GM23338 (cell line): ENCODE data around the gene ALX3. TPM values are rescaled to one million over a fixed set of nuclear protein-coding genes. Genes with fewer than 3 reads are reported as not detected.

Source experiments
- ATAC-seq: fragments of 200-7000 bp; cut with Tn5 transposase; 3 replicates; pipeline ENCODE4 v1.9.1; 2020
- DNase-seq: peaks from one replicate; pipeline ENCODE4 v3.0.0-alpha.2; 2015; ENCODE audit warnings: low spot score
- H2AFZ ChIP-seq: fragments of 200-600 bp; sonication (generic); 2 replicates; pipeline ENCODE4 v1.8.0; 2016; ENCODE audit warnings: antibody characterized with exemption, mild to moderate bottlenecking, moderate library complexity
- H3F3A ChIP-seq: fragments of 200-600 bp; sonication (generic); replicated peaks from 2 replicates; pipeline ENCODE4 v1.8.0; 2017; ENCODE audit warnings: antibody characterized with exemption, mixed run types, low read depth
- H3K27ac ChIP-seq: fragments of 200-600 bp; sonication (generic); 2 replicates; pipeline ENCODE4 v1.6.1; 2016; ENCODE audit warnings: low read depth
- H3K27me3 ChIP-seq: fragments of 200-600 bp; sonication (generic); 2 replicates; pipeline ENCODE4 v1.8.0; 2016; ENCODE audit warnings: mild to moderate bottlenecking, mixed run types, moderate library complexity; ENCODE audit not compliant: insufficient read depth
- H3K36me3 ChIP-seq: fragments of 200-600 bp; sonication (generic); 2 replicates; pipeline ENCODE4 v1.8.0; 2016; ENCODE audit warnings: mild to moderate bottlenecking; ENCODE audit not compliant: insufficient read depth
- H3K4me1 ChIP-seq: fragments of 200-600 bp; sonication (generic); 2 replicates; pipeline ENCODE4 v1.8.0; 2016; ENCODE audit warnings: mild to moderate bottlenecking, moderate library complexity; ENCODE audit not compliant: insufficient read depth
- H3K4me2 ChIP-seq: fragments of 200-600 bp; sonication (generic); 2 replicates; pipeline ENCODE4 v1.7.1; 2017; ENCODE audit warnings: mixed run types
- H3K4me3 ChIP-seq: fragments of 200-600 bp; sonication (generic); 2 replicates; pipeline ENCODE4 v1.6.1; 2016; ENCODE audit warnings: mixed run types
- H3K79me2 ChIP-seq: fragments of 200-600 bp; sonication (generic); replicated peaks from 2 replicates; pipeline ENCODE4 v1.8.0; 2017; ENCODE audit warnings: mild to moderate bottlenecking; ENCODE audit not compliant: insufficient read depth
- H3K9me2 ChIP-seq: fragments of 200-600 bp; sonication (generic); 2 replicates; pipeline ENCODE4 v1.8.0; 2017; ENCODE audit not compliant: insufficient read depth
- H4K20me1 ChIP-seq: fragments of 200-600 bp; sonication (generic); replicated peaks from 2 replicates; pipeline ENCODE4 v1.8.0; 2017; ENCODE audit warnings: mild to moderate bottlenecking; ENCODE audit not compliant: insufficient read depth
- H3K27ac Mint-ChIP-seq: 2 replicates; pipeline ENCODE4 v1.8.0; 2020; ENCODE audit warnings: inconsistent platforms, mild to moderate bottlenecking, moderate library complexity, mixed read lengths
- H3K27me3 Mint-ChIP-seq: 3 replicates; pipeline ENCODE4 v1.8.0; 2022; ENCODE audit warnings: low read depth, mild to moderate bottlenecking, moderate library complexity, mixed read lengths, inconsistent platforms; ENCODE audit not compliant: insufficient read depth, poor library complexity
- H3K36me3 Mint-ChIP-seq: 3 replicates; pipeline ENCODE4 v1.8.0; 2021; ENCODE audit warnings: low read depth, mild to moderate bottlenecking, inconsistent platforms, moderate library complexity, mixed read lengths
- H3K4me1 Mint-ChIP-seq: 3 replicates; pipeline ENCODE4 v1.8.0; 2020; ENCODE audit warnings: mild to moderate bottlenecking, inconsistent platforms, mixed read lengths
- H3K4me3 Mint-ChIP-seq: 3 replicates; pipeline ENCODE4 v1.8.0; 2021; ENCODE audit warnings: moderate library complexity, mild to moderate bottlenecking, inconsistent platforms, mixed read lengths
- H3K9me3 Mint-ChIP-seq: 3 replicates; pipeline ENCODE4 v1.8.0; 2020; ENCODE audit warnings: moderate library complexity, mild to moderate bottlenecking, inconsistent platforms, mixed read lengths
- CREB1 ChIP-seq: fragments of 250-450 bp; sonication (Bioruptor Pico); IDR thresholded peaks from 2 replicates; pipeline ENCODE4 v1.5.0; 2020; ENCODE audit warnings: low read depth, mild to moderate bottlenecking, moderate library complexity
- ETS1 ChIP-seq: IDR thresholded peaks from 2 replicates; pipeline ENCODE4 v1.6.1; 2016; ENCODE audit warnings: antibody characterized with exemption
- EZH2 ChIP-seq: fragments of 200-600 bp; sonication (generic); IDR thresholded peaks from one replicate; pipeline ENCODE4 v1.8.0; 2017; ENCODE audit warnings: antibody characterized with exemption, mild to moderate bottlenecking, low read depth; ENCODE audit not compliant: unreplicated experiment
- EZH2phosphoT487 ChIP-seq: fragments of 200-600 bp; sonication (generic); IDR thresholded peaks from one replicate; pipeline ENCODE4 v1.8.1; 2018; ENCODE audit warnings: antibody characterized with exemption; ENCODE audit not compliant: unreplicated experiment
- JUNB ChIP-seq: IDR thresholded peaks from one replicate; pipeline ENCODE4 v1.6.1; 2016; ENCODE audit warnings: antibody characterized with exemption; ENCODE audit not compliant: unreplicated experiment
- NANOG ChIP-seq: IDR thresholded peaks from 2 replicates; pipeline ENCODE4 v1.6.1; 2016; ENCODE audit warnings: antibody characterized with exemption, borderline replicate concordance
- POLR2AphosphoS5 ChIP-seq: IDR thresholded peaks from 2 replicates; pipeline ENCODE4 v1.6.1; 2016; ENCODE audit warnings: antibody characterized with exemption, low read depth
- REST ChIP-seq: IDR thresholded peaks from one replicate; pipeline ENCODE4 v1.6.1; 2018; ENCODE audit warnings: antibody characterized with exemption; ENCODE audit not compliant: unreplicated experiment
- STAT1 ChIP-seq: IDR thresholded peaks from one replicate; pipeline ENCODE4 v1.6.1; 2016; ENCODE audit warnings: antibody characterized with exemption; ENCODE audit not compliant: unreplicated experiment
- ZNF114 ChIP-seq: fragments of 250-450 bp; sonication (Bioruptor Pico); IDR thresholded peaks from 2 replicates; pipeline ENCODE4 v1.5.0; 2020; ENCODE audit warnings: mild to moderate bottlenecking, moderate library complexity
- ZNF331 ChIP-seq: fragments of 250-450 bp; sonication (Bioruptor Pico); IDR thresholded peaks from 2 replicates; pipeline ENCODE4 v1.5.0; 2020; ENCODE audit warnings: low read depth, mild to moderate bottlenecking, moderate library complexity
- ZNF462 ChIP-seq: fragments of 250-450 bp; sonication (Bioruptor Pico); IDR thresholded peaks from 2 replicates; pipeline ENCODE4 v1.5.0; 2020; ENCODE audit warnings: mild to moderate bottlenecking, moderate library complexity
- polyA plus RNA-seq: library from polyadenylated mRNA; unstranded; fragments of >200 nt; fragmentation: Nextera tagmentation; extraction: Ambion mirVana; gene quantifications from 2 replicates; pipeline ENCODE4 v1.2.1, GENCODE V29; 2016
- total RNA-seq: library from RNA; depleted of rRNA; stranded (reverse); fragments of >200 nt; shearing (Covaris generic); gene quantifications from 2 replicates; pipeline ENCODE4 v1.2.3, GENCODE V29; 2014
- TF ChIP-seq, protein P1 (sequence below), 2 experiments: fragments of 200-600 bp in 1 of 2; sonication (generic) in 1 of 2; conservative IDR thresholded peaks; 2 replicates each; pipeline versions ENCODE4 v1.5.1 to v1.6.1; 2016 to 2017; ENCODE audit warnings: antibody characterized with exemption in 2 of 2, low read depth in 2 of 2, mild to moderate bottlenecking in 2 of 2, moderate library complexity in 1 of 2

The ALX3 gene
- total and polyA plus RNA-seq, 2 experiments from 2014 or later = not detected

GRCh38 chr1:110114784-110115183 lies 44.3 kb upstream of the ALX3 start (continued):
- TF ChIP-seq ZNF462 (no peak), EZH2phosphoT487 (no peak), JUNB (no peak), CREB1 (CRISPR knock-in tag) (no peak), NANOG (no peak), ZNF331 (CRISPR knock-in tag) (no peak)

GRCh38 chr1:110114173-110114572 lies 43.7 kb upstream of the ALX3 start:
- Histone ChIP-seq H3K4me2 (no peak overlapping the region), H2AFZ (no peak overlapping the region)
- peaks cover 18% of the 10 kb centered on the region for H3K27me3 Mint-ChIP-seq
- TF ChIP-seq CREB1 (CRISPR knock-in tag) (no peak), ZNF114 (CRISPR knock-in tag) (no peak), ETS1 (no peak), POLR2AphosphoS5 (no peak), STAT1 (no peak), REST (no peak), JUNB (no peak), ZNF331 (CRISPR knock-in tag) (no peak), NANOG (no peak), EZH2 (no peak)
- TF ChIP-seq, protein P1, sequence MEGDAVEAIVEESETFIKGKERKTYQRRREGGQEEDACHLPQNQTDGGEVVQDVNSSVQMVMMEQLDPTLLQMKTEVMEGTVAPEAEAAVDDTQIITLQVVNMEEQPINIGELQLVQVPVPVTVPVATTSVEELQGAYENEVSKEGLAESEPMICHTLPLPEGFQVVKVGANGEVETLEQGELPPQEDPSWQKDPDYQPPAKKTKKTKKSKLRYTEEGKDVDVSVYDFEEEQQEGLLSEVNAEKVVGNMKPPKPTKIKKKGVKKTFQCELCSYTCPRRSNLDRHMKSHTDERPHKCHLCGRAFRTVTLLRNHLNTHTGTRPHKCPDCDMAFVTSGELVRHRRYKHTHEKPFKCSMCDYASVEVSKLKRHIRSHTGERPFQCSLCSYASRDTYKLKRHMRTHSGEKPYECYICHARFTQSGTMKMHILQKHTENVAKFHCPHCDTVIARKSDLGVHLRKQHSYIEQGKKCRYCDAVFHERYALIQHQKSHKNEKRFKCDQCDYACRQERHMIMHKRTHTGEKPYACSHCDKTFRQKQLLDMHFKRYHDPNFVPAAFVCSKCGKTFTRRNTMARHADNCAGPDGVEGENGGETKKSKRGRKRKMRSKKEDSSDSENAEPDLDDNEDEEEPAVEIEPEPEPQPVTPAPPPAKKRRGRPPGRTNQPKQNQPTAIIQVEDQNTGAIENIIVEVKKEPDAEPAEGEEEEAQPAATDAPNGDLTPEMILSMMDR (conservative IDR thresholded peaks at IDR 0.05; ENCODE audit: low read depth in 2 of 2) = no peak

More at GRCh38 chr1:110114173-110114572, 43.7 kb upstream of the ALX3 start:
- Histone ChIP-seq H3K4me1 (no peaks in the 10 kb centered on the region; the same call in 1 of the 2 replicates), H3K4me3 (no peak overlapping the region), H3K27ac (no peak overlapping the region), H3K9me2 (no peaks in the 10 kb centered on the region), H3F3A (no peaks in the 10 kb centered on the region), H3K36me3 (no peaks in the 10 kb centered on the region), H3K79me2 (no peaks in the 10 kb centered on the region), H3K27me3 (no peaks in the 10 kb centered on the region), H4K20me1 (no peaks in the 10 kb centered on the region)
- no peak overlapping the region for H3K4me3 Mint-ChIP-seq
- H3K36me3 Mint-ChIP-seq = no peaks in the 10 kb centered on the region
- H3K27ac Mint-ChIP-seq = no peak overlapping the region
- ATAC-seq (no peak), DNase-seq (no peak)
- H3K9me3 Mint-ChIP-seq = peaks cover 2% of the 10 kb centered on the region; the same call in 1 of the 3 replicates
- H3K4me1 Mint-ChIP-seq = no peaks in the 10 kb centered on the region; the same call in 2 of the 3 replicates
